HG03280 (cell line): Measurements from ENCODE around the gene ENTPD3.
A peak's percentile ranks its signal among the peaks of the same experiment; 100 is the strongest.
"Not testable (repeated sequence)": the region's sequence is repeated elsewhere in the genome, so short reads cannot be mapped to it uniquely, and the experiment has no call there.

Experiments used
- ATAC-seq: cut with Tn5 transposase; IDR thresholded peaks from one replicate; pipeline ENCODE4 v1.9.1; 2021; ENCODE audit warnings: mild to moderate bottlenecking, moderate library complexity; ENCODE audit not compliant: unreplicated experiment

Gene ENTPD3

DNA sequence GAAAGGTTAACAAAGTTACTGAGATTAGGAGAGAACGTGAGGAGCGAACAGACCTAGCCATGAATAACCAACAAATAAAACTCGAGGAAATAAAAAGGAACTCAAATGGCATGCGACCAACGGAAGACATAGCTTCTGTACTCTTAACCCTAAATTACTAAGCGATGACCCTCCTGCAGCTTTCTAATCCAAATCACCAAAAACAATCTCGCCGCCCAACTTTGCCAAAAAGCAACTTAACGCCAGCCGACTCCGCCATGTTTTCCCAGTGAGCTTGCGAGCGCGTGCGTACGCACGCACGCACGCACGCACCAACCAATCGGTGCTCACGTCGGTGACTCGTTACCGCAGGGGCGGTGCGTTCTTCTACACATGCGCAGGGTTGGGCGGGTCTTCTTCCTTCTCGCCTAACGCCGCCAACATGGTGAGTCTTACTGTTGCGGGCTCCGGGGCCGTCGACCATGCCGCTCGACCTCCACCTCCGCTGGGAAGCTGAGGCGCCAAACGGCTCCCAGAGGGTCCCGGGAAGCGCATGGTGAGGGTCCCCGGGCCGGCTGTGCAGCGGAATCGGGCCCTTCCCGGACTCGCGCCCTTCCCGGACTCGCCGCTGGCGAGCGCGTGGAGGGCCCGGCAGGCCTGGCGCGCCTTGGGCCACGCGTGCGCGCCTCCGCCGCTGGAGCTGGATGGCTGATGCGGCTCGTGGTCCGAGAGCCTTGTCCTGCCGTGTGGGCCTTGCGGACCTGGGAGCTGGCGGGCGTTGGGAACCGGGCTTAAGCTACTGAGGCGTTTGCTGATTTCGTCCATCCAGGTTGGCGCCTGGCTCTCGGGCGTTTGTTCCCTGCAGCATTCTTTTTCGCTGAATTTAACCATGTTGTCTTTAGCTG, 70.2 kb downstream of the ENTPD3 start, which contains the start of gene RPL14:
RPL14 (plus strand) TSS at position 400 of the 884 bp plus-strand sequence; CDS start at position 533, 133 bp downstream.
- peak; percentile 64 for ATAC-seq

DNA sequence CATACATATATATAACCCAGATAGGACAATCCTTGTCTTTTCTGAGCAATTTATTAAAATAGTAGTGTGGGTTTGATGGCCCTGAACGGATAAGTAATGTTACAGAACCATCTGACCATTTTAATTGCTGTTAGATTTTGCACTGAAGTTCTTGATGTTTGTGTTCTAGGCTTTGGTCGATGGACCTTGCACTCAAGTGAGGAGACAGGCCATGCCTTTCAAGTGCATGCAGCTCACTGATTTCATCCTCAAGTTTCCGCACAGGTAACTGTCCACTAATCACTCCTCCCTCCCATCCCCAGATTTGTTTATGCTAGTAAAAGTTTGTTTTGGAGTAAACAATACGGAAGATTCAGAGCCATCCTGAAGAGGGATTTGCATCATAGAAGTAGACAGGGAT, 71.5 kb downstream of the ENTPD3 start:
- no peak for ATAC-seq

DNA sequence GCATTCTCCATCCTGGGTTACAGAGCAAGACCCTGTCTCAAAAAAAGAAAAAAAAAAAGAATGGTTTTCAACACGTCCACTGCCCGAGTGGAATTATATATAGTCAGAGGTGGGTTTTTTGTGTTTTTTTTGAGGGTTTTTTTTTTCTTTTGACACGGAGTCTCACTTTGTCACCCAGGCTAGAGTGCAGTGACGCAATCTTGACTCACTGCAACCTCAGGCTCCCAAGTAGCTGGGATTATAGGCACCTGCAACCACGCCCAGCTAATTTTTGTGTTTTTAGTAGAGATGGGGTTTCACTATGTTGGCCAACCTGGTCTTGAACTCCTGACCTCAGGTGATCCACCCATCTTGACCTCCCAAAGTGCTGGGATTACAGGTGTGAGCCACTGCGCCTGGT, 73.5 kb downstream of the ENTPD3 start:
- not testable (repeated sequence) for ATAC-seq

DNA sequence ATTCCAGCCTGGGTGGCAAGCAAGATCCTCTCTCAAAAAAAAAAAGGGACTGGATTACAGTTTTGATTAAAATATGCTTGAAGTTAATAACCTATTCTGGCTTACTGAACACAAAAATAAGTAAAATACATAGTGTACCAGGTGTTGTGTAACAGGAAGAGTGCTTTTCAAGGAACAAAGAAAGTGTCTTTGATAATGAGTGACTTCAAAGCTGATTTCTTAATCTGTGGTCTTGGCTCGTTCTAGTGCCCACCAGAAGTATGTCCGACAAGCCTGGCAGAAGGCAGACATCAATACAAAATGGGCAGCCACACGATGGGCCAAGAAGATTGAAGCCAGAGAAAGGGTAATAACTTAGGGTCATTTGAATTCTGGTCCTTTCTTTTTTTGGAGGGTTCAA, 74.2 kb downstream of the ENTPD3 start:
- no peak for ATAC-seq

DNA sequence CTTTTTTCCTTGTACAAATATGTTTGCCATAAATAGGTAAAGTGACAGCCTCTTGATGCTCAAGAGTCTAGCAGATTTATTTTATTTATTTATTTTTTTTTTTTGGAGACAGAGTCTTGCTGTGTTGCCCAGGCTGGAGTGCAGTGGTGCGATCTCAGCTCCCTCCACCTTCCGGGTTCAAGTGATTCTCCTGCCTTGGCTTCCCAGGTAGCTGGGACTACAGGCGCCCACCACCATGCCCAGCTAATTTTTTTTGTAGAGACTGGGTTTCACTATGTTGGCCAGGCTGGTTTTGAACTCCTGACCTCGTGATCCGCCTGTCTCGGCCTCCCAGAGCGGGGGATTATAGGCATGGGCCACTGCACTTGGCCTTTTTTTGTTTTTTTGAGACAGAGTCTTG, 75.9 kb downstream of the ENTPD3 start:
- ATAC-seq = not testable (repeated sequence)

DNA sequence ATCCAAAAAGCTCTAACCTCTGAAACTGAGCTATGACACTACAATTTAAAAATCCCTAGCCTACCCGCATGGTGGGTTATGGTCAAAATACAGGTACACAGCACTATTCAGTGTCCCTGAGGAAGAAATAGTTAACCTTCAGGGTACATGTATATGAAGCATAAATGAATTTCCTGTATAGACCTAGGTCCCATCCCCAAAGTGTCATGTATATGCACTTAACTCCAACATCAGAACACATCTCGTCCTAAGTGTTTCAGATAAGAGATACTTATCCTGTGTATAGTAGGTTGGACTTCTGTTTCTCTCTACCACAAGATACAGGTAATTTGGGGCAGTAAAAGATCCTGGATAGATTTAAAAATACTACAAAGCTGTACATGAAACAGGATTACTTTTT, 76.6 kb downstream of the ENTPD3 start:
- ATAC-seq = no peak

DNA sequence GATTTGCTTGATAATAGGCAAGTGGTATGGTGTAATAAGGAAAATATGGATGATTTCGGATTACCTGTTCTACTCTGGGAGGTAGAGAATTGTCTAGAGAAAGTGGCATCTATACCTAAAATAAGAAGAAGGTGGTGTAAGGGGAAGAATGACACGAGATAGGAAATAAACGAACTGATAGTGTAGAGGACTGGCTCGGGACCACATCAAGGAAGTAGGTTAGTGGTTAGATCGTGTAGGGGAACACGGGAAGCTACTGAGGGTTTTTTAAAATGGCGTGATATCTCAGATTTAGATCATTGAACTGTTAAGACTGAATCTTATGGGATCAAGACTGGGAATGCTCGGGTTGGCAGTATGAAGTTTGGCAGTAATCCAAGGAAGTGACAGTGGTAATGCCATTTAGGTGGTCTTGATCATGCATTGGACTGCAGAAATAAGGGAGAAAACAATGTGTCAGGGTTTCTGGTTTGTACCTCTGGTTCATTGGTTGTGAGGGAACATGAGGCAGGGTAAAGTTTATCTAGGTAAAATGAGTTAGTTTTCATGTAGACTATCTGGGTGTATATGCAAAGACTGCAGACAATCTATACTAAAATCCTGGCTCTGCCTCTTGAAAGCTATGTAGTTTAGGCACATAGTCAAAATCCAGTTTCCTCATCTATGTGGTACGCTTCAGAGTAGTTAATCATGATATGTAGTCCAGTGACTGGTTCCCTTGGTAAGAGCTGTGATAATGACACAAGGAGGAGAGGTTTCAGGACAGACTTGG, 77.5 kb downstream of the ENTPD3 start:
- ATAC-seq = no peak

DNA sequence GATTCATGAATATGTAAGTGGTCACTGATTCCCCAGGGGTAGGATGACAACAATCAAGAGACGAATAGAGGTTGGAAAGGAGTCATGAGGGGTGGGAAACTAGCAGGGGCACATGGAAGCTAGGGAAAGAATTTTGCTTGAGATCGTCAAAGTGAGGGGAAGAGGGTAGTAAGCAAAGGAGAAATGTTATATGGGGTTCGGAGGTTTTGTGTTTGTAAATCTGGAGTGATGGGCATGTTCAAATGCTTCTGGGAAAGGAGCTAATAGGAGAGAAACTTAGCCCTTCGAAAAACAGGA, 78.1 kb downstream of the ENTPD3 start:
- ATAC-seq = no peak

DNA sequence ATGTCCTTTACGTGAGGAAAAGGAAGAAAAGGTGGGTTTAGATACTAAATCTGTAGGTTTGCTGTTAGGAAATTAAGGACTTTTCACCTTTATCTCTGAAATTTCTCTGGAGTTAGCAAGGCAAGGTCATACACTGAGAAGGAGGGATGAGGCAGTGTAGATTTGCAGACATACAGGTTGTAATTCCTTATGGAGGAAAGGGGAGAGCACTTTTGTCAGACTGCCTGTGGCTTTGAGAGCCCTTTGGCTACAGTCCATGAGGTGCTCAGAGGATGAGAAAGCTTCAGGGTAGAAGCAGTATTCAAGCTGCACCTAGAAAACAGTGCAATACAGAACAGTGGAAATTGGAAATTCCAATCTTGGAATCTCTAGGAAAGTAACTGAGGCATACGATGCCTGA, 78.5 kb downstream of the ENTPD3 start:
- ATAC-seq = no peak

DNA sequence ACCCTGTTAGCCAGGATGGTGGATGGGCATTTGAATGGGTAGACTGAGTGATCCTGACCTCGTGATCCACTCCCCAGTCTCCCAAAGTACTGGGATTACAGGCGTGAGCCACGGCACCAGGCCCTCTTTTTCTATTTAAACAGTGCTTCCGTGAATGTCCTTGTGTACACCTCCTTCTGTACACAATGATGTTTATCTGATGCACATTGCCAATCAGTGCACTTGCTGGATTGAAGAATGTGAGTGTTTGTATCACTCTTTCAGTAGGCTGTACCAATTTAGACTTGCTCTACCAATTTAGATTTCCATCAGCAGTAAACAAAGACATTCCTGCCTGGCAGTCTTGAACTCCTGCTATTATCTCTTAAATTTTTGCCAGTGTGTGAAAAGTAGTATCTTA, 81.0 kb downstream of the ENTPD3 start:
- no peak for ATAC-seq

DNA sequence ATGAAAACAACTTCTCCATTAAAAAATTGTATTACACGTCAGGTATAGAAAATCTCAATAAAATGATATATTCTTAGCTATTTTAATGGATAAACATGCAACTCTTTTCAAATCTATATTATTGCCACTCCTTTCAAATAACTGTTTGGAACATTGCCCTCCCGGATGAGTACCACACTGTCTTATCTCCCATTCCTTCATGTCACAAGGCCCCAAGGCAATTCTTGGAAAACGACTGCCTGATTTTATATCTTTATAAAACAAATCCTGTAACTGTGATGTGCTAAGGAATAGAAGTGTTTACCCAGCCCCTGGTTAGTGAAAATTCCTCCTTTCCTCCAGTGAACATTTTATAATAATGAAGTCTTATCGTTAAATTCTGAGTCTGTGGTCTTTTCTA, 83.7 kb downstream of the ENTPD3 start:
- no peak for ATAC-seq

DNA sequence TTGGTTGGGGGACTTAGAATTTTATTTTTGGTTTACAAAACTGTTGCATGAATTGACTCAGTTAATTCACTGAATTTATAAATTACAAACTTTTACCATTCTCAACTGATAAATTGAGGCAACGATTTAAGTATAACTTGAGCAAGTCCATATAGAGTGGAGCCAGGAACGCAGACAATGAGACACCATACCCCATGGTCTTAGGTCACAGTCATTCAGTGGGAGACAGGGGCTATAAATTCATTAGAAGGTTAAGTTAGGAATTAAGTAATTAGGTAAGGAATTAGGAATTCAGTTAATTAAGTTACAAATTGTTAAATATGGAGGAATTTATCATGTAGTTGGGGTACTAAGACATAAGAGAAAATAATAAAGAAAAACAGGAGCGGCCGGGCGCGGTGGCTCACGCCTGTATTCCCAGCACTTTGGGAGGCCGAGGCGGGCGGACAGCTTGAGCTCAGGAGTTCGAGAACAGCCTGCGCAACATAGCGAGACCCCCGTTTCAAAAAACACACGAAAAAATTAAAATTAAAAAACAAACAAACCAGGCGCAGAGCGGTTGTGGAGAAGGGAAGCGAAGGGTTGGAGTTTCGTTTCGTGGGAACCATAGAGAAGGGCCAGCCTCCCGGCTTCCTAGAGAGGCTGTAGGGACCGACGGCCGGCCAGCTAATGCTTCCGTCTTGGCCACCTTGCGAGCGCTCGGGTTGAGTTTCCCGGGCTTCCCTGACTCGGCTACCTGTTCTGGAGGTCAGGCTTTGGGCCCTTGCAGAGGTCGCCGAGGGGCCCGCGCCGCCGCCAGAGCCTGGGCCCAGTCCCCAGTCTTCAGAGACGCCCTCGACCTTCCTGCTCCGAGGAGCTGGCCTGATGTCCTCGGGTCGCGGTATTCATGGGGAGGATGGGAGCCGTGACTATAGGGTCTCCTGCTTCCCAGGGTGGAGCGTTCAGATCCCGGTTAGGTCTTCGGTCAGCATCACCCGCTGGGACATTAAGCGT, 89.8 kb downstream of the ENTPD3 start, which contains the start of gene ZNF619:
ZNF619 (plus strand) TSS at position 645 of the 993 bp plus-strand sequence. CDS start 858 bp downstream, outside the sequence.
- peak; percentile 84 for ATAC-seq

DNA sequence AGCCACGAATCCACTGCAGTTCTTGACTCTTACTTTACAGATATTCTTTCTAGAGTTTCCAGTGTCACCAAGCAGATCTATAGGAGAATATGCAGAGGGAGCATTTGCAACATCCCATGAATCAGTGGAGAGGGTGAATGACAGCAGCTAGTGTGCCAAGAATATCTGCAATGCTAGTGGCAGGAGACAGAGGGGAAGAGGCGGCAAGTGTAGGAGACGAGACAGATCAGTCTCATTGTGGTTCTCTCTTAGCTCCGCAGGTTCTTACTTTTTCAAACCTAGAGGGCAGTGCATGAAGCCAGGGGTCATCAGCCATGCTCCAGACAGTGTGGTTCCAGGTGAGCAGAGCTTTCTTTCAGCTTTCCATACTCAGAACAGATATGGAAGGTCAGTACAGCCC, 90.7 kb downstream of the ENTPD3 start:
- no peak for ATAC-seq
